Activated CD4-positive, alpha-beta memory T cell treated with anti-CD3 and anti-CD28 coated beads for 36 hours (primary cell): ENCODE measurements around the gene FBXW8. TPM values are rescaled to one million over a fixed set of nuclear protein-coding genes. Genes with fewer than 3 reads are reported as not detected.

ENCODE experiments used
- CTCF ChIA-PET: fragments of 350-600 bp; sonication (Branson Sonifier 250); formaldehyde crosslinking; loops from one replicate; lab custom pipeline; 2021; ENCODE audit warnings: antibody characterized with exemption, inconsistent platforms; lab: Charles Lee
- POLR2A ChIA-PET: fragments of 350-600 bp; sonication (Branson Sonifier 250); formaldehyde crosslinking; loops from one replicate; lab custom pipeline; 2021; ENCODE audit warnings: antibody characterized with exemption; lab: Charles Lee
- DNase-seq: peaks from one replicate; pipeline ENCODE4 v3.0.0-alpha.2; 2020
- H3K27ac Mint-ChIP-seq: one replicate; pipeline ENCODE4 v1.8.0; 2021; ENCODE audit warnings: mixed read lengths
- H3K27me3 Mint-ChIP-seq: one replicate; pipeline ENCODE4 v1.8.0; 2021; ENCODE audit warnings: mixed read lengths
- H3K36me3 Mint-ChIP-seq: one replicate; pipeline ENCODE4 v1.8.0; 2021; ENCODE audit warnings: mixed read lengths
- H3K4me1 Mint-ChIP-seq: one replicate; pipeline ENCODE4 v1.8.0; 2021; ENCODE audit warnings: low read depth, mixed read lengths
- H3K4me3 Mint-ChIP-seq: one replicate; pipeline ENCODE4 v1.8.0; 2021; ENCODE audit warnings: mild to moderate bottlenecking, mixed read lengths
- H3K9me3 Mint-ChIP-seq: one replicate; pipeline ENCODE4 v1.8.0; 2021; ENCODE audit warnings: mixed read lengths
- intact Hi-C: fragments of 100-400 bp; cut with micrococcal nuclease; formaldehyde crosslinking; loops from one replicate; pipeline ENCODE4 v1.15.1; 2023
- total RNA-seq, 2 experiments: library from RNA; stranded (reverse); gene quantifications; one replicate each; pipeline ENCODE4 v1.2.3, GENCODE V29; 2021

Gene FBXW8
- total RNA-seq, 2 experiments from 2014 or later = 5.3 to 5.7 TPM

- no peaks in the 10 kb centered on the region for H3K36me3 Mint-ChIP-seq
- POLR2A ChIA-PET = no interaction called here
Observed at GRCh38 chr12:116955382-116956021, 44.8 kb downstream of the FBXW8 start.

GRCh38 chr12:116958402-116959197 is 47.9 kb downstream of the FBXW8 start:
- H3K36me3 Mint-ChIP-seq = no peaks in the 10 kb centered on the region
- no peak overlapping the region for H3K4me3 Mint-ChIP-seq
- peak overlapping the region; percentile 8 for H3K27ac Mint-ChIP-seq
- ChIA-PET CTCF (interaction anchor here (1.0 to 3.4 kb wide), 5 partner anchors 23 to 255 kb away, joined by 3 to 16 read pairs (median 3); no protein-coding TSS in a partner anchor), POLR2A (interaction anchor here (0.5 to 0.9 kb wide), 2 partner anchors 42 to 71 kb away, joined by 3 read pairs; no protein-coding TSS in a partner anchor)
- intact Hi-C loops = no loop called here
- no peaks in the 10 kb centered on the region for H3K9me3 Mint-ChIP-seq
- peaks cover 34% of the 10 kb centered on the region for H3K4me1 Mint-ChIP-seq
- peak; percentile 60 for DNase-seq
- no peaks in the 10 kb centered on the region for H3K27me3 Mint-ChIP-seq

More at GRCh38 chr12:116955382-116956021, 44.8 kb downstream of the FBXW8 start:
- no peaks in the 10 kb centered on the region for H3K9me3 Mint-ChIP-seq
- CTCF ChIA-PET = interaction anchor here (0.7 to 3.4 kb wide), 4 partner anchors 20 to 252 kb away, joined by 3 to 16 read pairs (median 3); no protein-coding TSS in a partner anchor
- intact Hi-C loops = no loop called here
- H3K27ac Mint-ChIP-seq = no peak overlapping the region
- H3K4me1 Mint-ChIP-seq = peaks cover 20% of the 10 kb centered on the region
- H3K27me3 Mint-ChIP-seq = no peaks in the 10 kb centered on the region
- DNase-seq = peak; percentile 12
- no peak overlapping the region for H3K4me3 Mint-ChIP-seq

GRCh38 chr12:116959198-116959460 is 48.4 kb downstream of the FBXW8 start:
- H3K4me3 Mint-ChIP-seq = no peak overlapping the region
- ChIA-PET CTCF (interaction anchor here (1.0 to 1.5 kb wide), 5 partner anchors 24 to 255 kb away, joined by 3 to 5 read pairs (median 3); no protein-coding TSS in a partner anchor), POLR2A (no interaction called here)
- no peak for DNase-seq
- no peak overlapping the region for H3K27ac Mint-ChIP-seq
- no peaks in the 10 kb centered on the region for H3K36me3 Mint-ChIP-seq
- intact Hi-C loops = no loop called here
- no peaks in the 10 kb centered on the region for H3K9me3 Mint-ChIP-seq
- H3K4me1 Mint-ChIP-seq = peaks cover 34% of the 10 kb centered on the region
- H3K27me3 Mint-ChIP-seq = no peaks in the 10 kb centered on the region

- Mint-ChIP-seq H3K9me3 (no peaks in the 10 kb centered on the region), H3K27me3 (no peaks in the 10 kb centered on the region), H3K36me3 (peaks cover 2% of the 10 kb centered on the region), H3K4me1 (peaks cover 34% of the 10 kb centered on the region), H3K27ac (no peak overlapping the region), H3K4me3 (no peak overlapping the region)
- POLR2A ChIA-PET = interaction anchor here (0.7 kb wide), 1 partner anchor 11 kb away, joined by 3 read pairs; no protein-coding TSS in a partner anchor
- peak; percentile 82 for DNase-seq
- intact Hi-C loops = loop anchor here (1.0 to 5.0 kb wide), 4 partner anchors 36 to 258 kb away; partner anchors contain the start of genes RNFT2 and SPRING1
- CTCF ChIA-PET = interaction anchor here (1.2 to 1.5 kb wide), 3 partner anchors 43 to 256 kb away, joined by 3 to 5 read pairs (median 4); no protein-coding TSS in a partner anchor
Observed at GRCh38 chr12:116959845-116960514, 49.2 kb downstream of the FBXW8 start.

- Mint-ChIP-seq H3K27me3 (no peaks in the 10 kb centered on the region), H3K9me3 (no peaks in the 10 kb centered on the region), H3K4me3 (no peak overlapping the region), H3K36me3 (peaks cover 12% of the 10 kb centered on the region), H3K27ac (no peak overlapping the region), H3K4me1 (peaks cover 34% of the 10 kb centered on the region)
- CTCF ChIA-PET = interaction anchor here (0.6 to 1.2 kb wide), 2 partner anchors 64 to 259 kb away, joined by 3 to 4 read pairs; no protein-coding TSS in a partner anchor
- intact Hi-C loops = loop anchor here (5.0 kb wide), 1 partner anchor 260 kb away; no protein-coding TSS in a partner anchor
- POLR2A ChIA-PET = no interaction called here
- no peak for DNase-seq
Observed at GRCh38 chr12:116962197-116962596, 51.4 kb downstream of the FBXW8 start.

- DNase-seq = no peak
- H3K4me3 Mint-ChIP-seq = no peak overlapping the region
- no peaks in the 10 kb centered on the region for H3K27me3 Mint-ChIP-seq
- H3K27ac Mint-ChIP-seq = no peak overlapping the region
- H3K4me1 Mint-ChIP-seq = peaks cover 34% of the 10 kb centered on the region
- intact Hi-C loops = loop anchor here (5.0 kb wide), 1 partner anchor 261 kb away; no protein-coding TSS in a partner anchor
- H3K36me3 Mint-ChIP-seq = peaks cover 14% of the 10 kb centered on the region
- CTCF ChIA-PET = interaction anchor here (0.6 kb wide), 1 partner anchor 63 kb away, joined by 3 read pairs; no protein-coding TSS in a partner anchor
- POLR2A ChIA-PET = no interaction called here
- no peaks in the 10 kb centered on the region for H3K9me3 Mint-ChIP-seq
Observed at GRCh38 chr12:116962783-116963356, 52.1 kb downstream of the FBXW8 start.

- intact Hi-C loops = loop anchor here (5.0 kb wide), 1 partner anchor 262 kb away; no protein-coding TSS in a partner anchor
- ChIA-PET CTCF (interaction anchor here (1.2 kb wide), 1 partner anchor 156 kb away, joined by 3 read pairs; no protein-coding TSS in a partner anchor), POLR2A (no interaction called here)
- peaks cover 25% of the 10 kb centered on the region for H3K4me1 Mint-ChIP-seq
- DNase-seq = no peak
- H3K4me3 Mint-ChIP-seq = no peak overlapping the region
- no peaks in the 10 kb centered on the region for H3K9me3 Mint-ChIP-seq
- H3K27me3 Mint-ChIP-seq = no peaks in the 10 kb centered on the region
- peaks cover 19% of the 10 kb centered on the region for H3K36me3 Mint-ChIP-seq
- no peak overlapping the region for H3K27ac Mint-ChIP-seq
Observed at GRCh38 chr12:116964054-116965050, 53.6 kb downstream of the FBXW8 start.

GRCh38 chr12:116968986-116969385 is 58.2 kb downstream of the FBXW8 start:
- Mint-ChIP-seq H3K9me3 (no peaks in the 10 kb centered on the region), H3K4me1 (no peaks in the 10 kb centered on the region), H3K27ac (no peak overlapping the region), H3K4me3 (no peak overlapping the region), H3K27me3 (no peaks in the 10 kb centered on the region), H3K36me3 (peaks cover 29% of the 10 kb centered on the region)
- DNase-seq = no peak
- intact Hi-C loops = no loop called here
- POLR2A ChIA-PET = no interaction called here
- CTCF ChIA-PET = no interaction called here

- H3K4me1 Mint-ChIP-seq = no peaks in the 10 kb centered on the region
- no peaks in the 10 kb centered on the region for H3K27me3 Mint-ChIP-seq
- intact Hi-C loops = no loop called here
- ChIA-PET CTCF (no interaction called here), POLR2A (no interaction called here)
- no peak overlapping the region for H3K27ac Mint-ChIP-seq
- H3K4me3 Mint-ChIP-seq = no peak overlapping the region
- peaks cover 28% of the 10 kb centered on the region for H3K36me3 Mint-ChIP-seq
- DNase-seq = no peak
- no peaks in the 10 kb centered on the region for H3K9me3 Mint-ChIP-seq
Observed at GRCh38 chr12:116969615-116970585, 59.1 kb downstream of the FBXW8 start.

- peaks cover 22% of the 10 kb centered on the region for H3K36me3 Mint-ChIP-seq
- intact Hi-C loops = no loop called here
- H3K9me3 Mint-ChIP-seq = no peaks in the 10 kb centered on the region
- POLR2A ChIA-PET = interaction anchor here (0.7 kb wide), 1 partner anchor 11 kb away, joined by 3 read pairs; no protein-coding TSS in a partner anchor
- no peaks in the 10 kb centered on the region for H3K27me3 Mint-ChIP-seq
- H3K4me1 Mint-ChIP-seq = no peaks in the 10 kb centered on the region
- no peak overlapping the region for H3K4me3 Mint-ChIP-seq
- H3K27ac Mint-ChIP-seq = no peak overlapping the region
- CTCF ChIA-PET = no interaction called here
- no peak for DNase-seq
Observed at GRCh38 chr12:116971222-116971621, 60.5 kb downstream of the FBXW8 start.
